ENCODE measurements around the gene RBM41. TPM values are rescaled to one million over a fixed set of nuclear protein-coding genes. Genes with fewer than 3 reads are reported as not detected.

RBM41 gene
- total and polyA plus RNA-seq, 12 donors: 3.0 to 18.9 (median 14.2) TPM

- H3K27me3 ChIP-seq: peaks cover 0 to 38% (median 0%) of the 10 kb centered on the region in 7 donors
- H3K36me3 ChIP-seq: no peaks in the 10 kb centered on the region
- DNase-seq (no peak), ATAC-seq (no peak)
- WGBS, 2 donors: 65 to 66% methylated on average over 5 of the region's 5 CpGs
- H3K27ac ChIP-seq: no peak overlapping the region
- TF ChIP-seq CTCF (IDR thresholded peaks at IDR 0.05): no peak
- no peaks in the 10 kb centered on the region for H3K9me3 ChIP-seq
- H3K4me3 ChIP-seq: no peak overlapping the region
- intact Hi-C loops (cut with DNase I): no loop called here
- H3K4me1 ChIP-seq: no peaks in the 10 kb centered on the region
Measured at GRCh38 chrX:107135049-107135964, 16.7 kb upstream of the RBM41 start.

DNA sequence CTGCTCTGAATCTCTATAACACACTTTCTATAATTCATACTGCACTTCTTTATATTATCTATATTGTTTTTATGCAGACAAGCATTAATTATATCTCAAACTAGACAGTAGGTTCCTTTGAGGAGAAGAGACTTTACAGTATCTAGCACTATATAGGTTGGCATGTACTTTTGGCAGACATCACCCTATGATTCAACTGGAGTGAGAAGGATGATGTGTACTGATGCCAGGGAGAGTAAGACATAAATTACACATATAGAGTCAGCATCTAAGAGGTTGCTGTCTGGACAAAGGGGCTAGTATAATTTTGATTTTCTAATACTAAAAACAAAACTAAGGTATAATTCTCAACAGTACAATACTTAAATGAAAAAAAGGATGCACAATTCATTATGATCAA, 5.1 kb upstream of the RBM41 start:
- H3K27me3 ChIP-seq: peaks cover 0 to 40% (median 0%) of the 10 kb centered on the region in 7 donors

DNA sequence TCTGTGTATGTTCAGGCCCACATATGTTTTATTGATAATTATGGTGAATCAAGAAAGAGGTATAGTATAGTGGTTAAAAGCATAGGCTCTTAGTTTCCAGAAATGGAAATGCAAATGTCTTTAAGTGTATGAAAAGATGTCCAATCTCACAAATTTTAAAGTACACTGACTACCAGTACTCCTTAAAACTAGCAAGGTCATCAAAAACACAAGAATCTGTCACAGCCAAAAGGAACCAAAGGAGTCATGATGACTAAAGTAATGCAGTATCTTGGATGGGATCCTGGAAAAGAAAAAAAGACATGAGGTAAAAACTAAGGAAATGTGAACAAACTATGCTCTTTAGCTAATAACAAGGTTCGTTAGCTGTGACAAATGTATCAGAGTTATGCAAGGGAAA, 661 bp upstream of the RBM41 start:
- no peak for ATAC-seq
- intact Hi-C loops (cut with DNase I): no loop called here
- H3K9me3 ChIP-seq: no peaks in the 10 kb centered on the region
- H3K27me3 ChIP-seq: peaks cover 0 to 39% (median 0%) of the 10 kb centered on the region in 7 donors
- peaks cover 0 to 24% (median 0%) of the 10 kb centered on the region in 9 donors for H3K36me3 ChIP-seq
- H3K4me1 ChIP-seq: peaks cover 0 to 13% (median 3%) of the 10 kb centered on the region in 9 donors
- WGBS, 2 donors: 95 to 100% methylated on average over 1 of the region's 1 CpG
- DNase-seq: no peak
- H3K27ac ChIP-seq: peak overlapping the region in 4 of 10 donors; percentile 75 to 84 (median 78)
- no peak for TF ChIP-seq CTCF (IDR thresholded peaks at IDR 0.05)
- H3K4me3 ChIP-seq: peak overlapping the region in 6 of 10 donors; percentile 57 to 77 (median 72)

More for the DNA sequence above, 5.1 kb upstream of the RBM41 start:
- Histone ChIP-seq H3K27ac (no peak overlapping the region), H3K4me3 (no peak overlapping the region), H3K9me3 (no peaks in the 10 kb centered on the region), H3K36me3 (no peaks in the 10 kb centered on the region), H3K4me1 (peaks cover 0 to 7% (median 0%) of the 10 kb centered on the region in 9 donors)
- no peak for ATAC-seq
- TF ChIP-seq CTCF (IDR thresholded peaks at IDR 0.05): no peak
- intact Hi-C loops (cut with DNase I): no loop called here
- DNase-seq: no peak

DNA sequence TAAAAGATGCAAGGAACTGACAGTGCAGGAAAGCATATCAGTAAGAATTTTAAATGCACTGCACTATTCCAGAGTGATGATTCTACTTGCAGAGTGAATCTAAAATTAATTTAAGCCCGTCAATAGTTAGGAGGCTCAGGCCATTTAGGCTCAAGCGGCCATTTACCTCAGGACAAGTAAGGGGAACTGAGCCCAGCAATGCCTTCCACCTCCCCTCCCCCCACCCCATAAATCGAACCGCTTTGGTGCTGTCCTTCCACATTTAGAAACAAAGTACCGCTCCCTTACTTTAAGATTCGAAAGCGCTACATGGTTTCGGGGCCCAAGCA, 665 bp downstream of the RBM41 start:
- no peak for TF ChIP-seq CTCF (IDR thresholded peaks at IDR 0.05)
- peak overlapping the region; percentile 41 to 79 (median 66) for H3K4me3 ChIP-seq
- peaks cover 0 to 13% (median 3%) of the 10 kb centered on the region in 9 donors for H3K4me1 ChIP-seq
- DNase-seq: no peak
- WGBS, 2 donors: 0% methylated on average over 8 of the region's 8 CpGs
- ATAC-seq: peak in 6 of 8 donors; percentile 19 to 41 (median 34)
- intact Hi-C loops (cut with DNase I): no loop called here
- peaks cover 0 to 36% (median 0%) of the 10 kb centered on the region in 7 donors for H3K27me3 ChIP-seq
- peak overlapping the region in 7 of 10 donors; percentile 39 to 84 (median 75) for H3K27ac ChIP-seq
- H3K36me3 ChIP-seq: peaks cover 0 to 37% (median 5%) of the 10 kb centered on the region in 9 donors
- no peaks in the 10 kb centered on the region for H3K9me3 ChIP-seq

Measured in heart right ventricle (tissue), 16 donors.